H1 (cell line): ENCODE measurements around the gene RBMS1. TPM values are rescaled to one million over a fixed set of nuclear protein-coding genes. Genes with fewer than 3 reads are reported as not detected.

Experiments used
- CTCF ChIA-PET: fragments of 300-600 bp; sonication (Branson Sonifier 250); formaldehyde crosslinking; loops from one replicate; lab custom pipeline; 2021; ENCODE audit not compliant: partially characterized antibody; lab: Charles Lee
- POLR2A ChIA-PET: fragments of 300-600 bp; sonication (Branson Sonifier 250); formaldehyde crosslinking; loops from one replicate; lab custom pipeline; 2021; ENCODE audit warnings: inconsistent platforms; ENCODE audit not compliant: partially characterized antibody; lab: Charles Lee
- DNase-seq, 2 experiments: peaks; one replicate each; pipeline versions ENCODE4 v3.0.0 to v3.0.0-alpha.2; 2010 to 2022; ENCODE audit warnings: low spot score in 2 of 2, low read depth in 1 of 2, mixed read lengths in 1 of 2
- FAIRE-seq: peaks from 2 replicates; lab custom pipeline; 2011; peaks lifted over from hg19 to GRCh38; lab: Jason Lieb, UNC
- H2AFZ ChIP-seq: 2 replicates; pipeline ENCODE4 v1.8.1; 2012; ENCODE audit warnings: low read length, inconsistent platforms
- H2AK5ac ChIP-seq: 2 replicates; pipeline ENCODE4 v1.6.1; 2013; ENCODE audit warnings: low read depth, low read length
- H2BK120ac ChIP-seq: replicated peaks from 2 replicates; pipeline ENCODE3; 2013; ENCODE audit warnings: low read depth, low read length, inconsistent platforms
- H2BK12ac ChIP-seq: 2 replicates; pipeline ENCODE4 v1.6.1; 2013; ENCODE audit warnings: low read depth, low read length
- H2BK15ac ChIP-seq: 2 replicates; pipeline ENCODE4 v1.6.1; 2013; ENCODE audit warnings: low read length
- H2BK20ac ChIP-seq: 2 replicates; pipeline ENCODE4 v1.6.1; 2013; ENCODE audit warnings: low read length
- H2BK5ac ChIP-seq: 2 replicates; pipeline ENCODE4 v1.6.1; 2013; ENCODE audit warnings: low read depth, low read length
- H3K14ac ChIP-seq: 2 replicates; pipeline ENCODE4 v1.6.1; 2013; ENCODE audit warnings: inconsistent platforms; ENCODE audit not compliant: insufficient read length
- H3K18ac ChIP-seq: 2 replicates; pipeline ENCODE4 v1.6.1; 2013; ENCODE audit warnings: low read length; ENCODE audit errors: extremely low read depth
- H3K23ac ChIP-seq: 2 replicates; pipeline ENCODE4 v1.6.1; 2013; ENCODE audit warnings: inconsistent platforms; ENCODE audit not compliant: insufficient read length
- H3K23me2 ChIP-seq: 2 replicates; pipeline ENCODE4 v1.6.1; 2013; ENCODE audit warnings: low read depth, low read length
- H3K27ac ChIP-seq: 2 replicates; pipeline ENCODE4 v1.6.1; 2011; ENCODE audit warnings: low read depth, low read length, inconsistent platforms
- H3K27me3 ChIP-seq, 4 experiments: replicated peaks in 1 of 4; 1 replicate in 1 of 4; 2 replicates in 3 of 4; pipeline versions ENCODE4 v1.6.1 to v1.8.1; 2011 to 2013; ENCODE audit warnings: low read length in 3 of 4, mild to moderate bottlenecking in 3 of 4, inconsistent platforms in 2 of 4, mixed read lengths in 2 of 4, moderate library complexity in 1 of 4; ENCODE audit not compliant: control insufficient read depth in 3 of 4, insufficient read depth in 3 of 4; ENCODE audit errors: extremely low read depth in 1 of 4
- H3K36me3 ChIP-seq, 4 experiments: 2 replicates each; pipeline versions ENCODE4 v1.6.1 to v1.8.1; 2011 to 2013; ENCODE audit warnings: mild to moderate bottlenecking in 4 of 4, low read length in 3 of 4, moderate library complexity in 2 of 4, control low read depth in 1 of 4, inconsistent platforms in 1 of 4; ENCODE audit not compliant: insufficient read depth in 4 of 4, control insufficient read depth in 2 of 4
- H3K4ac ChIP-seq: replicated peaks from 2 replicates; pipeline ENCODE3; 2013; ENCODE audit warnings: low read length, low read depth, mixed read lengths, inconsistent platforms; ENCODE audit not compliant: insufficient read length
- H3K4me1 ChIP-seq, 4 experiments: replicated peaks in 1 of 4; 1 replicate in 1 of 4; 2 replicates in 3 of 4; pipeline versions ENCODE4 v1.6.1 to v1.8.1; 2011 to 2013; ENCODE audit warnings: low read length in 3 of 4, inconsistent platforms in 2 of 4, mixed read lengths in 1 of 4; ENCODE audit not compliant: insufficient read depth in 4 of 4, control insufficient read depth in 3 of 4
- H3K4me2 ChIP-seq, 2 experiments: 2 replicates each; pipeline versions ENCODE4 v1.6.1 to v1.8.1; 2011 to 2013; ENCODE audit warnings: low read depth in 2 of 2, low read length in 2 of 2, control low read depth in 1 of 2, inconsistent platforms in 1 of 2, mild to moderate bottlenecking in 1 of 2; ENCODE audit not compliant: insufficient read depth in 1 of 2
- H3K4me3 ChIP-seq, 4 experiments: fragments of 200-600, 300-600 bp in 1 of 4; sonication (generic), shearing (Covaris generic), sonication (Bioruptor Twin) in 1 of 4; 2 replicates each; pipeline versions ENCODE4 v1.5.1 to v1.8.1; 2011 to 2016; ENCODE audit warnings: low read length in 4 of 4, low read depth in 3 of 4, control low read depth in 2 of 4, inconsistent platforms in 2 of 4, mild to moderate bottlenecking in 2 of 4, mixed read lengths in 1 of 4, moderate library complexity in 1 of 4; ENCODE audit not compliant: insufficient read depth in 2 of 4; ENCODE audit errors: extremely low read depth in 1 of 4
- H3K56ac ChIP-seq: replicated peaks from 2 replicates; pipeline ENCODE3; 2013; ENCODE audit warnings: low read depth, mild to moderate bottlenecking, mixed read lengths, low read length, inconsistent platforms; ENCODE audit not compliant: insufficient read length
- H3K79me1 ChIP-seq: 2 replicates; pipeline ENCODE4 v1.6.1; 2013; ENCODE audit warnings: low read depth, low read length, control low read depth
- H3K79me2 ChIP-seq, 2 experiments: 2 replicates each; pipeline versions ENCODE4 v1.6.1 to v1.8.1; 2012 to 2013; ENCODE audit warnings: low read length in 2 of 2, mild to moderate bottlenecking in 2 of 2, inconsistent platforms in 1 of 2; ENCODE audit not compliant: insufficient read depth in 2 of 2, control insufficient read depth in 1 of 2
- H3K9ac ChIP-seq, 4 experiments: replicated peaks in 1 of 4; 1 replicate in 1 of 4; 2 replicates in 3 of 4; pipeline versions ENCODE4 v1.6.1 to v1.8.1; 2011 to 2013; ENCODE audit warnings: low read depth in 3 of 4, low read length in 3 of 4, control low read depth in 2 of 4, mild to moderate bottlenecking in 2 of 4, moderate library complexity in 2 of 4, inconsistent platforms in 1 of 4; ENCODE audit errors: extremely low read depth in 1 of 4
- H3K9me3 ChIP-seq, 2 experiments: 2 replicates each; pipeline versions ENCODE4 v1.6.1 to v1.8.1; 2012 to 2013; ENCODE audit warnings: mild to moderate bottlenecking in 2 of 2, moderate library complexity in 2 of 2, control low read depth in 1 of 2, inconsistent platforms in 1 of 2, low read depth in 1 of 2, low read length in 1 of 2, mixed read lengths in 1 of 2; ENCODE audit not compliant: insufficient read depth in 2 of 2
- H4K20me1 ChIP-seq, 2 experiments: replicated peaks in 1 of 2; 2 replicates each; pipeline versions ENCODE3 to v1.8.1; 2011 to 2013; ENCODE audit warnings: inconsistent platforms in 2 of 2, low read length in 2 of 2, mild to moderate bottlenecking in 1 of 2; ENCODE audit not compliant: insufficient read depth in 2 of 2, control insufficient read depth in 1 of 2
- H4K5ac ChIP-seq: 2 replicates; pipeline ENCODE4 v1.6.1; 2013; ENCODE audit warnings: low read length, low read depth, mixed read lengths, inconsistent platforms; ENCODE audit not compliant: insufficient read length
- H4K8ac ChIP-seq: 2 replicates; pipeline ENCODE4 v1.8.0; 2013; ENCODE audit warnings: mild to moderate bottlenecking, moderate library complexity, low read length, inconsistent platforms; ENCODE audit not compliant: insufficient read depth; ENCODE audit errors: extremely low read depth
- H4K91ac ChIP-seq: replicated peaks from 2 replicates; pipeline ENCODE3; 2013; ENCODE audit warnings: low read length, mixed read lengths, inconsistent platforms; ENCODE audit not compliant: insufficient read length
- CBX5 ChIP-seq: fragments of 300-800, 300-1000 bp; sonication (generic); IDR thresholded peaks from 2 replicates; pipeline ENCODE4 v1.7.1; 2016; ENCODE audit warnings: antibody characterized with exemption, low read length, low read depth
- CHD2 ChIP-seq: IDR thresholded peaks from 2 replicates; pipeline ENCODE4 v1.6.1; 2012; ENCODE audit warnings: low read length, improper control_type of control experiment
- CTCF ChIP-seq, 3 experiments: IDR thresholded peaks; 1 replicate in 2 of 3; 2 replicates in 1 of 3; pipeline versions ENCODE4 v1.5.1 to v1.6.1; 2011; ENCODE audit warnings: low read length in 3 of 3, mild to moderate bottlenecking in 3 of 3, inconsistent platforms in 2 of 3, low read depth in 1 of 3, moderate library complexity in 1 of 3; ENCODE audit not compliant: insufficient read depth in 1 of 3; ENCODE audit errors: control extremely low read depth in 1 of 3
- HDAC6 ChIP-seq: IDR thresholded peaks from one replicate; pipeline ENCODE4 v1.7.1; 2012; ENCODE audit warnings: low read depth, mild to moderate bottlenecking, inconsistent platforms, low read length, moderate library complexity
- POLR2AphosphoS5 ChIP-seq: IDR thresholded peaks from 2 replicates; pipeline ENCODE4 v1.6.1; 2011; ENCODE audit warnings: low read depth, low read length
- SIRT6 ChIP-seq: IDR thresholded peaks from one replicate; pipeline ENCODE4 v1.7.1; 2012; ENCODE audit warnings: low read length, inconsistent platforms
- SIX5 ChIP-seq: IDR thresholded peaks from 2 replicates; pipeline ENCODE4 v1.6.1; 2011; ENCODE audit warnings: mild to moderate bottlenecking, low read depth, low read length
- SRF ChIP-seq: IDR thresholded peaks from 2 replicates; pipeline ENCODE4 v1.6.1; 2011; ENCODE audit warnings: mild to moderate bottlenecking, low read depth, low read length, moderate library complexity
- TEAD4 ChIP-seq: IDR thresholded peaks from 2 replicates; pipeline ENCODE4 v1.6.1; 2012; ENCODE audit warnings: low read depth, low read length, inconsistent platforms, mixed read lengths
- YY1 ChIP-seq: IDR thresholded peaks from 2 replicates; pipeline ENCODE4 v1.6.1; 2011; ENCODE audit warnings: low read depth, mild to moderate bottlenecking, low read length
- WGBS, 2 experiments: shearing (Covaris generic) in 1 of 2; methylation state at CpG; one replicate each; pipeline versions ENCODE4 v1.1.6 to v1.1.7; 2013 to 2015; ENCODE audit warnings: low lambda C conversion rate in 2 of 2, mixed read lengths in 2 of 2, inconsistent platforms in 1 of 2, low coverage in 1 of 2, missing lambda C conversion rate in 1 of 2; ENCODE audit not compliant: insufficient replicate concordance in 2 of 2, insufficient coverage in 1 of 2, insufficient read length in 1 of 2; ENCODE audit errors: extremely low coverage in 1 of 2, missing lambda C conversion rate in 1 of 2; 5-methylcytosine and 5-hydroxymethylcytosine counted together
- polyA plus RNA-seq, 7 experiments: library from polyadenylated mRNA; depleted of rRNA in 3 of 7; stranded (reverse) in 5 of 7; unstranded in 2 of 7; fragments of >200 nt in 5 of 7; fragments of 200-250 nt in 2 of 7; gene quantifications; 1 replicate in 5 of 7; 2 replicates in 1 of 7; 4 replicates in 1 of 7; pipeline versions ENCODE4 v1.2.1 to v1.2.3, GENCODE V29; 2011 to 2013; ENCODE audit warnings: missing spikeins in 2 of 7, mixed read lengths in 2 of 7
- total RNA-seq: library from RNA; stranded (reverse); fragmentation: NEBNext Ultra II Directional; extraction: Animal tissue kit (Norgen Biotek cat#: 25700); gene quantifications from 2 replicates; pipeline ENCODE4 v1.2.1, GENCODE V29; 2021

RBMS1 gene
- total and polyA plus RNA-seq, 2 of the 8 experiments (the other 6 are each of a cell fraction or from before 2014, with no cell fraction given), result 53.7 to 60.0 TPM

- Histone ChIP-seq H3K4me3 (no peak overlapping the region), H2BK15ac (no peak overlapping the region), H2BK12ac (no peak overlapping the region), H3K9me3 (no peaks in the 10 kb centered on the region), H3K23ac (no peak overlapping the region), H3K14ac (no peak overlapping the region), H3K4ac (no peak overlapping the region), H4K91ac (no peak overlapping the region), H3K79me2 (no peaks in the 10 kb centered on the region), H4K5ac (no peak overlapping the region), H3K27ac (no peak overlapping the region), H4K8ac (no peak overlapping the region), H3K18ac (no peak overlapping the region), H3K4me1 (no peaks in the 10 kb centered on the region), H3K56ac (no peak overlapping the region), H2BK5ac (no peak overlapping the region), H2BK120ac (no peak overlapping the region), H3K79me1 (no peaks in the 10 kb centered on the region), H3K4me2 (no peak overlapping the region), H3K23me2 (no peaks in the 10 kb centered on the region), H2BK20ac (no peak overlapping the region), H3K9ac (no peak overlapping the region), H3K27me3 (no peaks in the 10 kb centered on the region), H2AFZ (no peak overlapping the region), H4K20me1 (no peaks in the 10 kb centered on the region), H3K36me3 (no peaks in the 10 kb centered on the region), H2AK5ac (no peak overlapping the region)
- POLR2A ChIA-PET, result no interaction called here
- FAIRE-seq (no peak), DNase-seq (no peak)
- no peak for TF ChIP-seq CBX5
- TF ChIP-seq CTCF (IDR thresholded peaks at IDR 0.05; ENCODE audit: control extremely low read depth in 1 of 3, insufficient read depth in 1 of 3, low read depth in 1 of 3, low read length in 3 of 3), result no peak
- TF ChIP-seq TEAD4, result no peak
- no peak for TF ChIP-seq POLR2AphosphoS5
- no peak for TF ChIP-seq SRF
- no peak for TF ChIP-seq CHD2
- no peak for TF ChIP-seq SIX5
- no peak for TF ChIP-seq SIRT6
- TF ChIP-seq HDAC6, result no peak
- no peak for TF ChIP-seq YY1
- CTCF ChIA-PET, result interaction anchor here (1.8 to 3.8 kb wide), 2 partner anchors 13 to 755 kb away, joined by 4 to 46 read pairs; no protein-coding TSS in a partner anchor
- WGBS, 2 experiments, result 100% methylated on average over 1 of the region's 1 CpG; no CpG with 5 or more reads in 1 of the 2 experiments
Observed at GRCh38 chr2:160249876-160250275, 243.7 kb downstream of the RBMS1 start.
